Activated gamma-delta T cell treated with Interleukin-2 at 50 U/mL for 16 hours (primary cell): ENCODE measurements around the gene CBX3.
A peak's percentile ranks its signal among the peaks of the same experiment; 100 is the strongest.
"Not testable (repeated sequence)": the region's sequence is repeated elsewhere in the genome, so short reads cannot be mapped to it uniquely, and the experiment has no call there.

Source experiments
- DNase-seq: peaks from one replicate; pipeline ENCODE4 v3.0.0-alpha.2; 2020

The CBX3 gene

DNA sequence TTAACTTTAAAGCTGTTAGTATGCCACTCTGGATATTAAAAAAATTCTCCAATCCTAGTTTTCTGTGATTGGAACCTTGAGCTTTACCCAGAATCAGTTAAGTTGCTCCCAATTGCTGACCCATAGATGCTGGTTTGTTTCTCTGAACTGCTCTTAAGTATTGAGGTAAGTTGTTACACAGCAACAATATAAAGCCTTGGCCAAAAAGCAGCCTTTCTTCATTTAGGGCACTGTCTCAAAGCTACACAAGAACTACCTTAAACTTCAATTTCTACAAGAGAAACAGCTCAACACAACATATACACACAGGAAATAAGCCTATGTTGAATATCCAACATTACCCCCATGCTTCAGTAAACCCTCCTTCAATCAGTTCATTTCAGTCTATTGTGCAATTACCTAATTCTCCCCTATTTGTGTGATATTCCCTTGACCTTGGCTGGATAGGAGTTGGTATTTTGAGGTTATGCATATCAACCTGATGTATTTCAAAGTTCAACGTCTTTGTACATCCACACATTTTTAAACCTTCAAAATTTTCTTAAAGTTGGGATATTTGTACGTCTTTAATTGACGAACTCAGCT, 12.5 kb upstream of the CBX3 start:
- DNase-seq, result no peak

DNA sequence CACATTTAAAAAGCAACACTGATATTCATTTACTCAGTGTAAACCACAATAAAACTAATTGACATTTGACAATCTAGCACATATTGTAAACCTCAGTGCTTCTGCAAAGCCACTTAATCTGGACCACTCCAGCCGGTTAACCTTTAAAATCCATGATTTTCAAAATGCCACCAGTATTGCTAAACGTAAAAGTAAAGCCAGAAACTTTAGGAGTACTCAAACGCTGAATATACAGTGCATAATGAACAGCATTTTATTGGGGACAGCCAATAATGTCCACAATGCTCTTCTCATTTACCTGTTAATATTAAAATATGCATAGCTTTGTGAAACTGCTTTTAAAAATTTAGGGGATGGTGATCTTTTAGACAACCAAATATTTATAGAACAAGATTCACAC, 11.8 kb upstream of the CBX3 start:
- no peak for DNase-seq

DNA sequence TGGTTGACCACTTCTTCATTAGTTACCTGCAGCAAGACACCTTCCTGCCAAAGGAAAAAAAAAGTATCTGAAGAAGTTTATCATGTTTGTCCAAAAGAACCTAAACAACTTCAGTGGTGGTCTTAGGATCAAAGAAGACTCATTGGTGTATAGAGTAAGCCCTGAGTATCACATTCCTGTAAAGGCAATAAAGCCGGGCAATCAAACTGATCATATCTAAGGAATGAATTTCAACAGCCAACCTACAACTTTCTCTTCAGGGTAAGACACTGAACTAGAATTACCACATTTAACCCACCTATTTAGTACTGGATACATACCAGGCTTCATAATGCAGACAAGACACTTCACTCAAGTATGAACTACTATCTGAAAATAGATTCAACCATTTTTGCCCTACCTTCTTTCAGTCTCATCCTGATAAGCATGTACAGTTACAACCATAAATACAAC, 11.1 kb upstream of the CBX3 start:
- no peak for DNase-seq

DNA sequence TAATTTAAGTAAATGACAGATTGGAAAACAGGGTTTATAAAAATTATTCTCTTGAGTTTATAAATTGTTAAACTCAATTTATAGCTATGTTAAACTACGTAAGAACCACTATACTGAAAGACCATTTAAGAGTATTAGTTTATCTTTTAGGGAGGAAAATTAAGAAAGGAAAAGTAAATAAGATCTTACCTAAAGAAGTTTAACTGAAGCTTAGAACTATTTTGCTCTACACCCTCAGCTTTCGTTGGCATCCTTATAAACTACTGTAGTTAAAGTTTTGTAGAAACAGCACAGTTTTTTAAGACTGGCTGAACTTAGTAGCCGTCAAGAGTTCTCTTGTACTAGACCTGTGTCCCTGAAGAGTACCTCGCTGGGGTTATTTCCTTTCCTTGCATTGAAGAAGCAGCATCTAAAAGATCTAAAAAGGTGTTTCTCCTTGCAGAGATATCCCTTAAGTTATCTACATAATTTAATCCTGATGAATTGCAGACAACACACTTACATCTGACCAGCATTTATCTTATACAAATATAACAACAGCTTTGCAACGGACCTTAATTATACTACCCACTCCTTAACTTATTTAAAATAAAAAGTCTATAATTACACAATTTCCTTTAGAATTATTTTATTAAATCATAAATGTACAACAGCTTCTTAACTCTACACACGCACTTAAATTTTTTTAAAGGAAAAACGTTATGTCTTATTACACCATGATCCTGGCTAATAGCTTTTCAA, 10.1 kb upstream of the CBX3 start:
- no peak for DNase-seq

DNA sequence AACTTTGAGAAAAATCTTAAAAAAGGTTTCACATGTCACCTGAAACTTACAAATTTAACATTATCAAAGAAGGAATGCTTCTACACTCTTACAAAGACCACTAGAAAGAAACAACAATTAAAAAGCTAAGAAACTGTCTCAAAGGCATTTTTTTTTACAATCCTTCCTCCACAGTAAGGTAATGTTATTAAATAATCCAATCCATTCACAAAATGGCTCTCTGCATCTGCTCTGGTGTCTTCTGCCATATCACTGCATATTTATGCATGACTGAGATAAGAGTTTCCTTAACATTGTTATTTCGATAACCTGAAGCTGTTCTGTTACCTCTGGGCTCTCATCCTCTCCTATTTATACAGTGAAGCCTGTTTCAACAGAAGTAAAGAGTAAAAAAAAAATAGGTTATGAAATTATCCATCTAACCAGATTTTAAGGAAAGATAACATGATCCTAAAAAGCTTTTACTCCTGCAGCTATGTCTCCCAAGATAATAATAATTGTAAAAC, 9.5 kb upstream of the CBX3 start:
- DNase-seq, result no peak

DNA sequence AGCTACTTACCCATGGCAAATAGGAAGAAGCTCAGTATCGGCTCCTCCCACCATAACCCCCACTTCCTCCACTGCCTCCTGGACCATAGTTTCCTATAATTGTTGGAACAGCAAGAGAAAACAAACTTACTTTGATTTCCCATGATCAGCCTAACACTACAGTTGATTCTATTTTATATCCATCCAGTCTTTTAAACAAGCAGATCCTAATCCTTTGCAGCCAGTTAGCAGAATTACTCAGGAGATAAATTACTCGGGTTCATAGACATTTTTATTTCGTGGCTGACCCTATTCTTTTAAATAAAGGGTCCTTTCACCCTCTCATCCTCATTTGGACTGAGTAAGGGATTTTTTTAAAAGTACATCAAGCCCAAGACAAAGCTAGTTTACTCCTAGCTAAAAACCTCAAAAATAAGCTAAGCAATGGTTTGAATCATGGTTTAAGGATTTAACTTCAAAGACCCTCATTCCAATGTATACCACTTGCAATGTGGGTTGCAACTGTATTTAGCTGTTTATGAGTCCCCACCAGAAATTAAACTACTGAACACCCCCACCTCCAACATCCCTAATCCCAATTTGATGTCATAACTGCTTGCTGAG, 9.0 kb upstream of the CBX3 start:
- DNase-seq, result no peak

GRCh38 chr7:26193432-26194207, 7.9 kb upstream of the CBX3 start:
- no peak for DNase-seq

GRCh38 chr7:26194764-26195163, 6.8 kb upstream of the CBX3 start:
- DNase-seq, result not testable (repeated sequence)

DNA sequence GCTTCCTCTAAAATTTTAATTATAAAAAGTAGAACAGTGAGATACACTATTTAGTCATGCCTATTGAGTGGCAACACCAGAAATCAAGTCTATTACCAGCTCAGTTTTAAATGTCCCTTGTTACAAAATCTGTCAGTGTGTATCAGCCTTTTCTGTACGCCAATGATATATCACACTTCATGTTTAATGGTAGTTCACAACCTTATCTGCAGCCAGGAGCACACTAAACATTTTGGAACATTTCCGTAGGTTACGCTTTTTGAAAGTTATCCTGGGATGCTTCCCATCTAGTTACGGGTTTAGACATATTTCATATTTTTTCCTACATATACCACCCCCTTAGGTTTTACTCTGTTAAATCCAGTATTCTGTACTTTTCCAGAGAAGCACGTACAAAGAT, 6.4 kb upstream of the CBX3 start:
- no peak for DNase-seq

DNA sequence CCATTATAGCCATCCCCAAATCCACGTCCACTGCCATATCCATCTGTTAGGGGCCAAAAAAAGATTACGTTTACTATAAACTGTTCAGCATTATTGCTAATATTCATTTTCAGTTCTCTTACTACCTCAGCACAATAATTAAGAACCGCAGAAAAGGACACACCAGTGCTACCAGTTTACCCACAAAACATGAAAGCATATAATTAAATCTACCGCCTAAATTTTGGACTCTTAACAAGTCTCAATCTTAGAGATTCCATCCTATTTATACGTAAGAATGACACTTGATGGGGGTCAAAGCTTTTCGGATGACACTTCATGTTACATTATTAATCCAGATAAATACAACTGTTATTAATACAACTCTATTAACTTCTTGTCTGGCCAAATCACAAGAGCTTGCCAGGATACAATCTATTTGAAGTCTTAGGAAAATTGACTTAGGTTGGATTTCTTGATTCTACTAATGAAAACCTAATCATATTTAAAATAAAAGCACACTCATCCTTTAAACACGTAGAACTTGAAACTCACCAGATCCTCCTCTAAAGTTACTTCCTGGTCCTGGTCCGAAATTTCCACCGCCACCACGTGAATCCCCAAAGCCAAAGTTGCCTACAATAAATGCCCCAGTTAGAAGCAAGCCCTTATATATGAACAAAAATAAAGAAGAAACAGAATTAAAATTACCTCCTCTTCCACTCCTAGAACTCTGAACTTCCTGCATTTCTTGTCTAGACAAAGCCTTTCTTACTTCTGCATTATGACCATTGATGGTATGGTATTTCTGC, 5.5 kb upstream of the CBX3 start:
- DNase-seq, result no peak

DNA sequence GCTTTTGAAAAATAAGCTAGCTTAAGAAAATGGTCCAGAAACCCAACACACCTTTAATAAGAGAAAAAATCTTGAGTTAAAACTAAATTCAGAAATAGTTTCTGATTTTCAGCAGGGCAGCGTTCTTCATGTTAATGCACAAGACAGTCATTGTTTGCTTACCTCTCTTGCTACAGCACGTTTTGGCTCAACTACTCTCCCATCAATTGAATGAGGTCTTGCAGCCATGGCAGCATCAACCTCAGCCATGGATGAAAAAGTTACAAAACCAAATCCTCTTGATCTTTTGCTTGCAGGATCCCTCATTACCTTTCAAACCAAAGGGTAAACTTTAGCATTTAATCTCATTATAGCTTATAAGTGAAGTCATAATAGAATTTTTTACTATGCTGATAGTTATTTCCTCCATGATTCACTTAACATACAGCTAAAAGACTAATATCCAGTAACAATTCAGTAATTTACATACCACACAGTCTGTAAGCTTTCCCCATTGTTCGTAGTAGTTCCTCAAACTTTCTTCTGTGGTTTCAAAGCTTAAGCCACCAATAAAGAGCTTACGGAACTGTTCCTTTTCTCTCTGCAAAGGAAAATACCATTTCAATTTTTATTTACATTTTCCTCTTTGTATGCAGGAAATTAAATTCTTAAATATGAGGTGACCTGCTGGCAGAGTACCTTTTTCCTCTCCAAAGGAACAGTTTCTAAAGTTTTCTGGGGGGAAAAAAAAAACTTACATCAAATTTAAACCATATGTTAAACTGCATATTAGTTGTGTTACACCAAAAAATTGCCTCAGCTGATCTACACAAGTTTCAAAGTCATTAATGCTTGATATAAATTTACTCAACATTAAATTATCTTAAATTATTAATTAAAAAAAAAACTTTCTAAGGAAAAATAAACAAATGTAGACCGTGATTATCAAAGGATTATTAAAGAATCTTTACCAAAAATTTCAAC, 4.1 kb upstream of the CBX3 start:
- DNase-seq, result no peak

DNA sequence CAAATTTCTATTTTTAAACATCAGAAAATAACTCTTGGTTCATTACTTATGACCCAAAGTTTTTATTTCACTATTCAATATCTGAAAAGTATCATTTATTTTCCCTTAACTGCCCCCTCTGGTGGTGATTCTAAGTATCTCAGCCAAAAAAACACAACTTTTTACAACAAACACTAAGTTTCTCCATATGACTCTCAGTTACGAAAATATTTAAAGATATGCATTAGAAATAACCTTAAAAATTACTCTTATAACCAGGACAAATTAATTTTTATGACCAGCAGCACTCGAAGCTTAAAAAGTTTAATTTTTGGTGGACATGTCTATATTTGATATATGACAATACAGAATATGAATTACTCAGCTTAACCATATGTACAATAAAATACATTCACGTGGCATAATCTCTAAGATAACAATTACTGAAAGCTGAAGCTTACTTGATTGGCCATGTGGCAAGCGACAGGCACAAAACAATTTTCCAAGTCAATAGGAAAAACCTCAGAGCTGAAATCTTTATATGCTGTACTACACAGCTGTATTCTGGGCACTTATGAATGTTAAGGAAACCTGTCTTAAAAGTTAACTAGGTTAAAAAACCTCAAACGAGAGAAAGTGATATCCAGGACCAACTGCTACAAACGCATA, 3.3 kb upstream of the CBX3 start:
- DNase-seq, result no peak

DNA sequence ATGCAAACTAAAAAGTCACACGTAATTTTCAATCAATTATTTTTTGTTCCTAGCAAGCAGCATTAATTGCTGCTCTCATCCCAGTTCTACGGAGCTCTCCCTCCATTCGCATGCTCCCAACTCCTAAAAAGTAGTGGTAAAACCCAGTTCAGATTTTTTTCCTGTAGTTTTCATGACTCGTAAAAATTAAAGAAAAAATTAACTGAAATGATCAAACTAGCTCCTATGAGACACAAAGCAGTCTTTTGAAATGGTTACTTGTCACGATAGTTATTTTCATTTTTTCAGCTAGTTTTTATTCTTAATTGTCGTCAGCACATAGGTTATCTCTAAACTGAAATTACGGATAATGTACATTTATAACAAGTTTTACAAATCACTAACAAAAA, 2.8 kb upstream of the CBX3 start:
- DNase-seq, result no peak

DNA sequence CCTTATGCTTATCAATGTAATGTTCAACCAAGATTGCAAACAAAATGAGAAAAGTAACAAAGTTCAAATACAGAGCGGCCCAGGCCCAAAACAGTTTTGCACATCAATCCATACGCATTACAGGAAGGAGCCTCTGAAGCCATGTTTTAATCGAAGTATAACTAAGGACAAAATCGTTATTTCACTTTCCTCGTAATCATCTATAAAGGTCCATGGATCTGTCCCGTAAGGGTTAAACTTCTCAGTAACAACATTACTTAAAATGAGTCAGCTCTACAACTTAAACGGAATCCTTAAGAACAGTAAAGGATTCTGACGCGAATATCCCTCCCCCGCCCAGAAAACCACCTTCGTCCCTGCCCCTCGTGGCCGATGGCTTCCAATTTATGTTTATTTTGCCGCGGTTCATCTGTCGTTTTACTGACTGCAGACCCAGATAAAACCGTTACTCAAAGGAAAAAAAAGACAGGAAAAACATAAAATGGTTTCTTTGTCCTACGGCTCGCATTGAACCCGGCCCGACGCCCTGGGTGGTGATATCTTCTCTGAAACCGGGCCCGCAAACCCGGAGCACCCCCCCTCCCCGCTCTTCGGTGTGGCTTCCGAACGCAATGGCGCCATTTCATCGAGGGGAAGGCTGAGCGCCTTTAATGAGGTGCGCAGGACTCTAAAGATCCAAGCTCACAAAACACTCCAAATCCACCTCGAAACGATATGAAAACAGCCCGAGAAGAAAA, 2.1 kb upstream of the CBX3 start:
- peak; percentile 66 for DNase-seq

GRCh38 chr7:26200038-26200443, 1.5 kb upstream of the CBX3 start:
- DNase-seq, result peak; percentile 75

DNA sequence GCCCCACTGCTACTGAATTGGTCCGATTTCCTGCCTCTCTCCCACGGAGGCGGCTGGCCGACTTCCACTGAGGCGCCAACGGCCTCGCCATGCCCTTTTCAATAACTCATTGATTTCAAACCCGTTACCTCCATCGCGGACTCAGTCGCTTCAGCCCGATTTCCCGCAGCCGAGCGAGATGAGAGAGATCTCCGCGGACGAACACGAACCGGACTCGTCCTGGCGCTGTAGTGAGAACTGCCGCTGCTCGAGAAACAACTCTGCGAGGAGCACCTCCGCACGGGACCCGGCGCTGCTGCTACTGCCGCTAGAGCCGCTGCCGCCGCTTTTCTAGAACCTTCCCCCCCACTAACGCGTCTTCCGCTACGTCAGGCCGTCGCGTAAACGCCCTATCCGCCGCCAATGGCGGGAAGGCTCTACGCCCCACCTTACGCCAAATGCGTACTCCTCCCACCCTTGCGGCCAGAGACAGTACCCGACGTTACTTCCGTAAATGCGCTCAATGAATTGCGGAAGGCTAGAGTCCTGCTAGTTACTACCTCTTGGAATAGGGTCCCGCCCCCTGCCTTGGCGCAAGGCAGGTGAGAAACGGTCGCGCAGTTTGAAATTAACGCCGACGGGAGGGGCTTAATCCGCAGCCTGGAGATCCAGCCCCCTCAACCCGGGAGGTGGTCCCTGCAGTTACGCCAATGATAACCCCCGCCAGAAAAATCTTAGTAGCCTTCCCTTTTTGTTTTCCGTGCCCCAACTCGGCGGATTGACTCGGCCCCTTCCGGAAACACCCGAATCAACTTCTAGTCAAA, 900 bp upstream of the CBX3 start, which contains the start of gene HNRNPA2B1:
TSS of gene HNRNPA2B1 (minus strand) at position 303 of the 803 bp plus-strand sequence. CDS start at position 134, 169 bp downstream.
- peak; percentile 98 for DNase-seq

DNA sequence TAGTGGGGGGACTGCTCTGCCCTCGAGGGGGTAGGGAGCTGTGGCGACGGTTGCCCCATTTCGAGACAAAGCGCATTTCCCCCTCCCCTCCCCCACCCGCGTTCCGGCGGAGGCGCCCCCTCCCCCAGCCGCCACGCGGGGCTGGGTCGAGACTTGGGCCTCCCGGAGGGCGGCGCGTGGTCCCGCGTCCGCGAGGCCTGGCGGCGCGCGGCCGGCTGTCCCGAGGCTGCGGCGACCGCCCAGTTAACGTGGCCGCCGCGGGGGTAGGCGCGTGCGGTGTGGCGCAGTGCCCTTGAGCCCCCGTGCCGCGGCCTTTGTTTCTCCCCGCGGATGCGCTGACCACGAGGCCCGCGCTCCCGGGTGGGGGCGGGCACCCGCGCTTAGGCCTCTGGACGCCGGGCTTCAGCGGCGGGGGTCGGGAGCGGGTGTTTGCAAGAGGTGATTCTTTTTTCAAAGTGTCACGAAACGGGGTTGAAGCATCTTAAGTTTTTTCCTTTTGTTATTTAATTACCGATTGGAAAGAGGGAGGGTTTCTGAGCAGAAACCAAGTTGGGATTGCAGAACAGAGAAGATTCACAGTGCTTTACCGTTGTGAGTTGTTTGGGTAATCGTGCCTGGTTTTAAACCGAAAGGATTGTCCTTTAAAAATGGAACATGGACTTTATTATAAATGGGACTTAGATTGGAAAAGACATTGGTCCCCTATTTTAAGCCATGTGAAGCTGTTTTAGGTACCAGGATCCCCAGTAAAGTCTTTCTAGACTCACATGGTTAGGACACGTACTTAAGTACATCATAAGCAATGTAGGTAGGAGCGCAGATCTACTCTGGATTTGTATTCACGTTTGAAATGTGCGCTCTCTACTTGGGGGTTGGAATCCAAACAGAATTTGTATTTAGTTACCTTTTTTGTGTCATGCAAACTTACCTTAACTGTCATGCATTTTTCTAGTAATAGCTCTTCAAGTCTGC, 760 bp downstream of the CBX3 start:
- DNase-seq, result peak; percentile 57

DNA sequence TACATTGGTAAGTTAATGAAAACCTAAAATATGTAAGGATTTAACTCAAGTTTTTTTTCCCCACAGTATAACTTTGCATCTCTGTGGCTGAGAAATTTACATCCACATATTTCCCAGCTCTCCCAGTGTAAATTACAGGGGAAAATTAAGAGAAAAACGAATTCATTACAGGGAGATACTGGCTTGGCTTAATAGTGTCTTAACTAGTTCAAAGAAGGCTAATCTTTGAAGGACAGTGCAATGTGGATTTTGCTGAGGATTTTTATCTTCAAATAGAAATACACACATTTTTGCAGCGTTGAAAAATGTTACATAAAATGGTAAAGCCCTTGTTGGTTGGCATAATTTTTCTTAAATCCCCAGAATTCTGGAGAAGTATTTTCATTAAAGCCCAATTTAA, 1.5 kb downstream of the CBX3 start:
- DNase-seq, result no peak
